COLO668 (cell line): ENCODE data around the gene GLTP.
"Not testable (repeated sequence)": the region's sequence is repeated elsewhere in the genome, so short reads cannot be mapped to it uniquely, and the experiment has no call there.

Experiments used
- DNase-seq: peaks from one replicate; lab custom pipeline; 2025; ENCODE audit not compliant: unreplicated experiment; lab: John Stamatoyannopoulos, UW

Gene GLTP

DNA sequence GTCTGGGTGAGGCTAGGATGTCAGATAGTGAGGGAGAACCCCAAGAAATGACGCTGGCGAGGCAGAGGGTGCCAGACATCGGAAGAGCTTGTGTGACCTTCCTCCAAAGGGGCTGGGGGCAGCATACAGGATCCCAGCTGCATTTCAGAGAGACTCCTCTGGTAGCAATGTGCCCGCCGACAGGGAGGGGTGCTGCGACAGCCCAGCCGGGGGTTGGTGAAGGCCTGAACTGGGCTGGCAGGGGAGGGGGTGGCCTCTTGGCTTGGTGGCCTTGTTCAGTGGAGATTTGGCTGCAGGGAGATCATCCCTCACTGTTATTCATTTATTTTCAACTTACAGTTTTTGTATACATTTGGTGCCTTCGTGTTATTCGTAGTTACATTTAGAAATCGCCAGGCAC is 25.0 kb upstream of the GLTP start:
- no peak for DNase-seq

GRCh38 chr12:109902891-109903418 is 22.6 kb upstream of the GLTP start:
- DNase-seq: no peak

- DNase-seq: peak; percentile 31
Observed at GRCh38 chr12:109900752-109901580, 20.6 kb upstream of the GLTP start.

DNA sequence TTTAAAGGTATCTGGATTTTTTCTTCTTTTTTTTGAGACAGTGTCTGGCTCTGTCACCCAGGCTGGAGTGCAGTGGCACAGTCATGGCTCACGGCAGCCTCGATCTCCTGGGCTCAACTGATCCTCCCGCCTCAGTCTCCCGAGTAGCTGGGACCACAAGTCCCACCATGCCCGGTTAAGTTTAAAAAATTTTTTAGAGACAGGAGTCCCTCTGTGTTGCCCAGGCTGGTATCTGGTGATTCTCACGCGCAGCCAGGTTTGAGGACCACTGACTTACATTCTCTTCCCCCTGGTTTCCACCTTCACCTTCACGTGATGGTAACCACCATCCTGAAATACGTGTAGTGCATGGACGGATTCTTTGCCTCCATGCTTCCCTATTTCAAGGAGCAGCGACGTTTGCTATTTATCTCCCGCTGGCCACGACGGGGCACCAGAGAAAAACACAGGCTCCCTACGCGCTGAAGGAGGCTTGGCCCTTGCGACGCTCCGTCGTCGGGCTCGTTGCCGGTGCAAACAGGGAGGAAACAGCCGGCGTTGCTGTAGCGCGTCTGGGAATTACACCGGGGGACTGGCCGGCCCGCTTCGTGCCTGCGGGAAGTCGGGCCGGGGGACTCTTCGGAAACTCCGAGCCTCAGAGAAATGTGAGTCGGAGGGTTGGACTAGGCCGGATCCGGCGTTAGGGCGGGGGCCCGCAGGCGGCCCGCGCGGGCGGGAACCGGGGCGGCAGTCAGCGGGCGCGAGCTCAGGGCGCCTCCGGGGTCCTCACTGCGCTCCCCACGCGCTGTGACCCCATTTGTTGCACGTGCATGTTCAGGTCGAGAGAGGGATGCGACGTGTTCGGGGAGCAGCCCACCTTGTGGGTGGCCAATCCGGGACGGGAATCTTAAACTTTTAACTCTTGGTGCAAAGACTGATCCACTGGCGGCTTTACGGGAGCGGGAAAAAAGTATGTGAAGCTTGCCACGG is 19.7 kb upstream of the GLTP start, which contains the start of gene TCHP:
TSS of gene TCHP (plus strand) at position 492 of the 969 bp plus-strand sequence. CDS start 2,753 bp downstream, outside the sequence.
- peak; percentile 93 for DNase-seq

GRCh38 chr12:109899345-109899744 is 19.0 kb upstream of the GLTP start:
- not testable (repeated sequence) for DNase-seq

DNA sequence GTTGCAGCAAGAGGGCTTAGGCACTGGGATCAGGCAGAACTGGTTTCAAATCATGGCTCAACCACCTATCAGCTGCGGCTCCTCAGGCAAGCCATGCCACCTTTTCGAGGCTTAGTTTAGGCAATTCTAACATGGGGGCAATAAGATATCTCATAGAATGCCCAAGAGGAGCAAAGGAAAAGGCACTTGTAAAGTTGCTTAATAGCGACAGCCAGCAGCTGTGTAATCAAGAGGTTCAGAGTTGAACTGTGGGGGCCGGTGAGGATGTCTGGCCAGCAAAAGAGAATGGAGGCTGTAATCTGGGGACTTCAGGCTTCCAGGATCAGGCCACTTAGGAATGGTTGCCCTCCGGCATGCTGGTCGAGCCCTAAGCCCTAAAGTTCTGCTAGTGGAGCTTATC is 16.7 kb upstream of the GLTP start:
- no peak for DNase-seq

GRCh38 chr12:109896188-109896587 is 15.8 kb upstream of the GLTP start:
- DNase-seq: no peak

DNA sequence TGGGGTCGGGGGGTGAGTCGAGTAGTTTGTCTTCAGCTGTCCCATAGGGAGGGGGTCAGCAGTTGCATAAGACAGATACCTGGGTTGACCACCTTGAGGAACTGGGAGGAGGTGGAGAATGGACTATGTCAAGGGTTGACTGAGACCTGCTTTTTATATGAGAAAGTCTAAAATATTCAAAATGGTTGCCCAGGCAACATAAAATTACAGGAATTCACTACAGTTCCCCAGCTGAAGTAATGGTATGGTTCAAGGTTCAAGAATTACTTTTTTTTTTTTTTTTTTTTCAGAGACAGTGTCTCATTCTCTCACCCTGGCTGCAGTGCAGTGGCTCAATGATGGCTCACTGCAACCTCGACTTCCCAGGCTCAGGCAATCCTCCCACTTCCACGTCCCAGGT is 14.6 kb upstream of the GLTP start:
- no peak for DNase-seq

DNA sequence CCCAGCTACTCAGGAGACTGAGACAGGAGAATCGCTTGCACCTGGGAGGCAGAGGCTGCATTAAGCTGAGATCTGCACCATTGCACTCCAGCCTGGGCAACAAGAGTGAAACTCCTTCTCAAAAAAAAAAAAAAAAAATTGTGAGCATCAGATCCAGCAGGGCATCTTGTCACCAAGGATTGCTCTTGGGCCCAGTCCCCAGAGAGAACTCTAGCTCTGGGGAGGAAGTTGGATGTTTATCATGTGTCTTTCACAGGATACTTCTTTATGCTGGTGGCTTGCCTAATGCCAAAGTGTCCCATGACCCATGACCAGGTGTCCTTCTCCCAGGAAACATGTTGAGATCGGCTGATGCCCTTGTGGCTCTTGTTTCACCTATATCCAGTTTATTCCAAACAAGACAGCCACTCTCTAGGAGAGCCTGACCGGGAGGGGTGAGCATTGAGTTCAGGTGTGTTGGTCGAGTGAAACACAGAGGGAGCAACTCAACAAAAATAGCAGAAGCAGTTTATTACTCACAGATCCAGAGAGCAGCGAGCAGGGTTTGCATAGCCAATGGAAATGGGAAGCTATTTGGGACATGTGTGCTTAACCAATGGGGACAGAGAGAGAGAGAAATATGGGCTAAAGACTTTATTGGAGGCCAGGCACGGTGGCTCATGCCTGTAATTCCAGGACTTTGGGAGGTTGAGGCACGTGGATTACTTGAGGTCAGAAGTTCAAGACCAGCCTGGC is 13.1 kb upstream of the GLTP start:
- no peak for DNase-seq

DNA sequence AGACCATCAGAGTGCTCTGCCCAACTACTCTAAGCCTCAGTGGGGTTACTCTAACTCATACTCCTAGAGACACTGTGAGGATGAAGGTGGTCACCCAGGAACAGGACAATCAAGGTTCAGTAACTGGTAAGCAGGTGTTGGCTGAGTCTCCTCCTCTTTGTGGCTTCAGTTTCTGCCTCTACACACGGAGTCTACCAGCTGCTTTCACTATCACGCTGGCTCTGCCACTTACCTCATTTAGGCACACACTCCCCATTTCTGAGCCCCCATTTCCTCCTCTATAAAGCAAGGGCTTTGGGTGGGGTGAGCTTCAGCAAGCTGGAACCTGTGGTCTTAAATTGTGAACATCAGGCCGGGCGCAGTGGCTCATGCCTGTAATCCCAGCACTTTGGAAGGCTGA is 12.4 kb upstream of the GLTP start:
- DNase-seq: no peak

GRCh38 chr12:109892165-109892715 is 11.9 kb upstream of the GLTP start:
- no peak for DNase-seq

GRCh38 chr12:109891731-109892130 is 11.4 kb upstream of the GLTP start:
- DNase-seq: not testable (repeated sequence)

- no peak for DNase-seq
Observed at GRCh38 chr12:109890620-109891170, 10.4 kb upstream of the GLTP start.

- no peak for DNase-seq
Observed at GRCh38 chr12:109888179-109889020, 8.1 kb upstream of the GLTP start.

DNA sequence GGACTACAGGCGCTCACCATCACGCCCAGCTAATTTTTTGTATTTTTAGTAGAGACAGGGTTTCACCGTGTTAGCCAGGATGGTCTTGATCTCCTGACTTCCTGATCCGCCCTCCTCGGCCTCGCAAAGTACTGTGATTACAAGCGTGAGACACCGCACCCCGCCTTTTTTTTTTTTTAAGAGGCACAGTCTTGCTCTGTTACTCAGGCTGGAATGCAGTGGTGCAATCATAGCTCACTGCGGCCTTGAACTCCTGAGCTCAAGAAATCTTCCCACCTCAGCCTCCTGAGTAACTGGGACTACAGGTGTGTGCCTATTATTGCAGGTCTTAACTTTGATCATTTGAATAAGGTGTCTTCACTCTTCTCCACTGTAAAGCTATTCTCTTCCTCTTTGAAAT is 5.3 kb upstream of the GLTP start:
- no peak for DNase-seq

GRCh38 chr12:109883461-109883860 is 3.1 kb upstream of the GLTP start:
- DNase-seq: no peak

DNA sequence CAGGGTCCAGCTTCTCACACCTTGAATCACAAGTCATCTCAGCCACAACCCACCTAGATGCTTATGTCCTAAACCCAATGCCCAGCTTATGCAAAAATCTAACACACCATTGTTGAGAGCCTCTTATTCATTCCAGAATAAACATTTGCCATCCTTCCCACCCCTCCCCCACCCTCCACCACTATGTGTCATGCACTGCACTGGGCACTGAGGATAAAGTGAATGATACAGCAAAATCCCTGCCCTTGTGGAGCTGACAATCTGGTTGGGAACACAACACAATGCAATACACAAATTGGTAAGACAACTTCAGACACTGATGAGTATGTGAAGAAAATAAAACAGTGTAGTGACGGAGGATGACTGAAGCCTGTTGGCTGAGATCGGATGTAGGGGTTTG is 1.4 kb upstream of the GLTP start:
- DNase-seq: no peak

GRCh38 chr12:109880938-109881337 is 597 bp upstream of the GLTP start:
- no peak for DNase-seq

DNA sequence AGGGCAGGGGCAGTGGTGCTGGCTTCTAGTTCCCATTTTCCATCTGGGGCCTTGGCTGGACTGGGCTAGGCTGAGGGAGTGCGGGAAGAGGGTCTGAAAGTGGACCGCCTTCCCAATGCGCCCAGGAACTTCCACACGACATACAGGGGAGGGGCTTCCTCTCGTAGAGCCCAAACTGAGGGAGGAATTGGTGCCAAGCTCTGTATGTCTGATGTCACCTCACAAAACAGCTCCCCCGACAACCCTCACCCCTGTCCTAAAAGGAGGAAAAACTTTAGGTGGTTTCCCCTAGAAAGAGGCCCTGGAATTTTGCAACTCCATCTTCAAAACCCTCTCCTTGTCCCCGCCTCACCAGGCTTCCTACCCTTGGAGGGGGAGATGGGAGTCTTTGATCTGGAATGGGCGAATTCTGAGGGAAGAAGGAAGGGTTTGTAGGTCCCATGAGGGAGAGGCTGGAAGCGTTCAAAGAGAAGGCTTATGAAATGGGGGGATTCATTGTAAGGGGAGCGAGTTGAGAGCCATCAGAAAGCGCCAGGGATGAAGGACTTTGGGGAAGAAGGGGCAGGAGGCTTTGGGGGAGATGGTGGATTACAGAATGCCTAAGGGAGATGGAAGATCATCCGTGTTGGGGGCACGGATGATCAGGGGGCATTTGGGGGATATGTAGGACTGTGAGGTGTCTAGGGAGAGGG is 844 bp downstream of the GLTP start:
- DNase-seq: no peak
